SK-N-SH treated with all-trans-retinoic acid at 6 μM for 48 hours (cell line): ENCODE data around the gene RRH.

Source experiments
- ZC3H10 ChIP-seq: fragments of 250-450 bp; sonication (Bioruptor Pico); IDR thresholded peaks from 2 replicates; pipeline ENCODE4 v1.5.1; 2021; ENCODE audit warnings: mild to moderate bottlenecking, moderate library complexity
- ZFP30 ChIP-seq: fragments of 450-650 bp; formaldehyde crosslinking; IDR thresholded peaks from 2 replicates; pipeline ENCODE4 v1.5.0; 2022; ENCODE audit warnings: mild to moderate bottlenecking, moderate library complexity
- TF ChIP-seq, protein P1 (sequence below): fragments of 250-450 bp; sonication (Bioruptor Pico); IDR thresholded peaks from 2 replicates; pipeline ENCODE4 v1.8.0; 2020; ENCODE audit warnings: mild to moderate bottlenecking, moderate library complexity, borderline replicate concordance

DNA sequence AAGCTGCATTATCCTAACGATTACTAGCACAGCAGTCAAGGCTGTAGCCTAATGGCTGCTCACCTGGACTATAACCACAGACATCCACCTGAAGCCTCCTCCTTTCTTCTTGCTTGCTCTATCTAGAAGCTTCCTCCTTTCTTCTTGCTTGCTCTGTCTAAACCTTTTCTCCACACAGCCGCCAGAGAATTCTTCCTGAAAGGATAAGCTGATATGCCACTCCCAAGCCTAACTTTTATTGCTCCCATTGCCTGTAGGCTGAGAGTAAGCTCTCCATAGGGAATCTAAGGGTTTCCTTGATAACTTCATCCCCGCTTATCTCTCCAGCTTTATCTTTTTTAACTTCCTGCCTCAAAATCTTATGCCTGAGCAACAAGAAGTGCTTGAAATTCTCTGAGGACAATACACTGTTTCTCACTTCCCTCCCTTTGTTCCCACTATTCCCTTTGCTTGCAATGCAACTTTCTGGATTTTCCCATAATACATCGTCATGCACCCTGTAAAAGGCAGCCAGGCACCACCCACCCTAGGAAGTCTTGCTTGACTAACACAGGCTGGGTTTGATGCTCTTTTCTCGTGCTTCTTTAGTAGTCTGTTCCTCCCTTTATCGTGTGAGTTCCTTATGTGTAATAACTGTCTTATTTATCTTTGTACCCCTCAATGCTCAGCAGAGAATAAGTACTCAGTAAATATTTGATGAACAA lies 18.8 kb downstream of the RRH start:
- no peak for TF ChIP-seq ZFP30
- TF ChIP-seq, protein P1, sequence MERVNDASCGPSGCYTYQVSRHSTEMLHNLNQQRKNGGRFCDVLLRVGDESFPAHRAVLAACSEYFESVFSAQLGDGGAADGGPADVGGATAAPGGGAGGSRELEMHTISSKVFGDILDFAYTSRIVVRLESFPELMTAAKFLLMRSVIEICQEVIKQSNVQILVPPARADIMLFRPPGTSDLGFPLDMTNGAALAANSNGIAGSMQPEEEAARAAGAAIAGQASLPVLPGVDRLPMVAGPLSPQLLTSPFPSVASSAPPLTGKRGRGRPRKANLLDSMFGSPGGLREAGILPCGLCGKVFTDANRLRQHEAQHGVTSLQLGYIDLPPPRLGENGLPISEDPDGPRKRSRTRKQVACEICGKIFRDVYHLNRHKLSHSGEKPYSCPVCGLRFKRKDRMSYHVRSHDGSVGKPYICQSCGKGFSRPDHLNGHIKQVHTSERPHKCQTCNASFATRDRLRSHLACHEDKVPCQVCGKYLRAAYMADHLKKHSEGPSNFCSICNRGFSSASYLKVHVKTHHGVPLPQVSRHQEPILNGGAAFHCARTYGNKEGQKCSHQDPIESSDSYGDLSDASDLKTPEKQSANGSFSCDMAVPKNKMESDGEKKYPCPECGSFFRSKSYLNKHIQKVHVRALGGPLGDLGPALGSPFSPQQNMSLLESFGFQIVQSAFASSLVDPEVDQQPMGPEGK (CRISPR knock-in tag) = no peak
- TF ChIP-seq ZC3H10 (CRISPR knock-in tag) = no peak
